Measurements from ENCODE around the gene STARD10. TPM values are rescaled to one million over a fixed set of nuclear protein-coding genes. Genes with fewer than 3 reads are reported as not detected.
A peak's percentile ranks its signal among the peaks of the same experiment; 100 is the strongest.

STARD10 gene
- total and polyA plus RNA-seq, 2 donors from 2014 or later, result 40.7 to 127 TPM

GRCh38 chr11:72739240-72740059 lies 54.4 kb downstream of the STARD10 start:
- Histone ChIP-seq H3K4me1 (ENCODE audit: control insufficient read depth in 2 of 3, insufficient read depth in 2 of 3, low read depth in 1 of 3, low read length in 3 of 3) (peaks cover 0 to 38% (median 7%) of the 10 kb centered on the region in 3 donors), H3K27me3 (ENCODE audit: control insufficient read depth, insufficient read depth, low read length) (no peaks in the 10 kb centered on the region), H3K27ac (ENCODE audit: low read depth in 2 of 2, low read length in 2 of 2) (no peak overlapping the region), H3K9ac (ENCODE audit: low read length in 3 of 3) (no peak overlapping the region), H3K36me3 (ENCODE audit: control insufficient read depth in 2 of 3, insufficient read depth in 3 of 3, low read length in 3 of 3) (no peaks in the 10 kb centered on the region), H3K4me3 (ENCODE audit: low read length in 3 of 3) (no peak overlapping the region), H3K9me3 (ENCODE audit: control insufficient read depth in 2 of 3, insufficient read depth in 1 of 3, low read length in 3 of 3) (no peaks in the 10 kb centered on the region)
- no peak for FAIRE-seq
- no peak for TF ChIP-seq CTCF (IDR thresholded peaks at IDR 0.05; ENCODE audit: borderline replicate concordance, extremely low read depth, insufficient read depth)
- intact Hi-C loops (cut with DNase I), result loop anchor here (10.0 kb wide), 1 partner anchor 45 kb away; no protein-coding TSS in a partner anchor
- peak in 1 of 5 donors; percentile 66 for DNase-seq

- intact Hi-C loops (cut with DNase I), result loop anchor here (10.0 kb wide), 1 partner anchor 46 kb away; no protein-coding TSS in a partner anchor
- Histone ChIP-seq H3K4me1 (ENCODE audit: control insufficient read depth in 2 of 3, insufficient read depth in 2 of 3, low read depth in 1 of 3, low read length in 3 of 3) (peaks cover 0 to 32% (median 7%) of the 10 kb centered on the region in 3 donors), H3K9me3 (ENCODE audit: control insufficient read depth in 2 of 3, insufficient read depth in 1 of 3, low read length in 3 of 3) (no peaks in the 10 kb centered on the region), H3K36me3 (ENCODE audit: control insufficient read depth in 2 of 3, insufficient read depth in 3 of 3, low read length in 3 of 3) (no peaks in the 10 kb centered on the region), H3K27me3 (ENCODE audit: control insufficient read depth, insufficient read depth, low read length) (no peaks in the 10 kb centered on the region), H3K4me3 (ENCODE audit: low read length in 3 of 3) (no peak overlapping the region), H3K27ac (ENCODE audit: low read depth in 2 of 2, low read length in 2 of 2) (peak overlapping the region in 1 of 2 donors; percentile 23), H3K9ac (ENCODE audit: low read length in 3 of 3) (no peak overlapping the region)
- FAIRE-seq (no peak), DNase-seq (peak in 2 of 5 donors; percentile 32 to 71)
- TF ChIP-seq CTCF (IDR thresholded peaks at IDR 0.05; ENCODE audit: borderline replicate concordance, extremely low read depth, insufficient read depth), result no peak
Observed at GRCh38 chr11:72738199-72739141, 55.4 kb downstream of the STARD10 start.

GRCh38 chr11:72737336-72737735 lies 56.5 kb downstream of the STARD10 start:
- no peak overlapping the region for H3K9ac ChIP-seq (ENCODE audit: low read length in 3 of 3)
- peak in 1 of 5 donors; percentile 4 for DNase-seq
- no peaks in the 10 kb centered on the region for H3K27me3 ChIP-seq (ENCODE audit: control insufficient read depth, insufficient read depth, low read length)
- no peak for FAIRE-seq
- no peak overlapping the region for H3K27ac ChIP-seq (ENCODE audit: low read depth in 2 of 2, low read length in 2 of 2)
- intact Hi-C loops (cut with DNase I), result loop anchor here (10.0 kb wide), 1 partner anchor 47 kb away; no protein-coding TSS in a partner anchor
- no peaks in the 10 kb centered on the region for H3K9me3 ChIP-seq (ENCODE audit: control insufficient read depth in 2 of 3, insufficient read depth in 1 of 3, low read length in 3 of 3)
- H3K4me1 ChIP-seq (ENCODE audit: control insufficient read depth in 2 of 3, insufficient read depth in 2 of 3, low read depth in 1 of 3, low read length in 3 of 3), result peaks cover 0 to 25% (median 7%) of the 10 kb centered on the region in 3 donors
- no peaks in the 10 kb centered on the region for H3K36me3 ChIP-seq (ENCODE audit: control insufficient read depth in 2 of 3, insufficient read depth in 3 of 3, low read length in 3 of 3)
- TF ChIP-seq CTCF (IDR thresholded peaks at IDR 0.05; ENCODE audit: borderline replicate concordance, extremely low read depth, insufficient read depth), result no peak
- no peak overlapping the region for H3K4me3 ChIP-seq (ENCODE audit: low read length in 3 of 3)

Measured in kidney (tissue), 14 donors.